GM06990 (cell line): ENCODE results near the gene PRXL2A.
A peak's percentile ranks its signal among the peaks of the same experiment; 100 is the strongest.

Source experiments
- DNase-seq: peaks from one replicate; pipeline ENCODE4 v3.0.0-alpha.2; 2011; ENCODE audit not compliant: insufficient read length; ENCODE audit errors: extremely low read depth
- H3K27me3 ChIP-seq: replicated peaks from 2 replicates; pipeline ENCODE4 v1.6.0; 2011; ENCODE audit warnings: low read length; ENCODE audit not compliant: control insufficient read depth, insufficient read depth
- H3K36me3 ChIP-seq: 2 replicates; pipeline ENCODE4 v1.5.1; 2011; ENCODE audit warnings: low read length; ENCODE audit not compliant: control insufficient read depth, insufficient read depth
- H3K4me3 ChIP-seq: replicated peaks from 2 replicates; pipeline ENCODE4 v1.5.1; 2011; ENCODE audit warnings: low read depth, mild to moderate bottlenecking, control low read depth, low read length
- TF ChIP-seq, protein P1 (sequence below): IDR thresholded peaks from 2 replicates; pipeline ENCODE4 v1.5.1; 2011; ENCODE audit warnings: low read length, control low read depth, mild to moderate bottlenecking, inconsistent platforms; ENCODE audit not compliant: insufficient read depth, poor library complexity, severe bottlenecking

PRXL2A gene

DNA sequence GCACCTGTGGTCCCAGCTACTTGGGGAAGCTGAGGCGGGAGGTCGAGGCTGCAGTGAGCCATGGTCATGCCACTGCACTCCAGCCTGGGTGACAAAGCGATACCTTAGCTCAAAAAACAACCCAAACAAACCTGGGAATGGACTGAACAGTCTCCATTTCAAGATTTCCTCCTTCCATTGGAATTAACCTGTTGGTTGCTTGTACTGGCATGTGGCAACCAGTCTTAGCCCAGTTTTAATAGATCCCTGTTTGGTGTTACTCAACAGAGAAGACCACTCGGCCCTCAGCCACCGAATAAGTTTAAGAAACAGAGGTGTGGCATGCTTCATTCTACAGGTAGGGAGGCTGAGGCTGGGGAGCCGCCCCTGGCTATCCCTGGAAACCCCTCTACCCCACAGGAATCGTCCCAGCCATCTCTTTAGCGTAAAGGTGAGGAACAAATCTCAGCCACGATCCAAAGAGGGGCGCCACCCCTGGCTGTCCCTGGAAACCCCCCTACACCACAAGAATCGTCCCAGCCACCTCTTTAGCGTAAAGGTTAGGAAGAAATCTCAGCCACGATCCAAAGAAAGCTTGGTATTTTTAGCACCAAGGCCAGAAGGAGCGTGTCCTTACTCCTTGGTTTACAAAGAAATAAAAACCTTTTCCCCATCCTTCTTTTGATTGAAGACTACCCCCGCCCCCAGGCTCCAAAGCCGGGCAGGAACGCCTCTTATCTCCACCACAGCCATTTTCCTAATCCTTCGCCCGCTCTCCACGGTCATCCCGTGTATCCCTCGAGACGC lies 44.9 kb downstream of the PRXL2A start:
- TF ChIP-seq, protein P1, sequence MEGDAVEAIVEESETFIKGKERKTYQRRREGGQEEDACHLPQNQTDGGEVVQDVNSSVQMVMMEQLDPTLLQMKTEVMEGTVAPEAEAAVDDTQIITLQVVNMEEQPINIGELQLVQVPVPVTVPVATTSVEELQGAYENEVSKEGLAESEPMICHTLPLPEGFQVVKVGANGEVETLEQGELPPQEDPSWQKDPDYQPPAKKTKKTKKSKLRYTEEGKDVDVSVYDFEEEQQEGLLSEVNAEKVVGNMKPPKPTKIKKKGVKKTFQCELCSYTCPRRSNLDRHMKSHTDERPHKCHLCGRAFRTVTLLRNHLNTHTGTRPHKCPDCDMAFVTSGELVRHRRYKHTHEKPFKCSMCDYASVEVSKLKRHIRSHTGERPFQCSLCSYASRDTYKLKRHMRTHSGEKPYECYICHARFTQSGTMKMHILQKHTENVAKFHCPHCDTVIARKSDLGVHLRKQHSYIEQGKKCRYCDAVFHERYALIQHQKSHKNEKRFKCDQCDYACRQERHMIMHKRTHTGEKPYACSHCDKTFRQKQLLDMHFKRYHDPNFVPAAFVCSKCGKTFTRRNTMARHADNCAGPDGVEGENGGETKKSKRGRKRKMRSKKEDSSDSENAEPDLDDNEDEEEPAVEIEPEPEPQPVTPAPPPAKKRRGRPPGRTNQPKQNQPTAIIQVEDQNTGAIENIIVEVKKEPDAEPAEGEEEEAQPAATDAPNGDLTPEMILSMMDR: peak; percentile 12
- H3K27me3 ChIP-seq: no peaks in the 10 kb centered on the region
- H3K4me3 ChIP-seq: peak overlapping the region; percentile 49
- DNase-seq: no peak
- no peaks in the 10 kb centered on the region for H3K36me3 ChIP-seq

DNA sequence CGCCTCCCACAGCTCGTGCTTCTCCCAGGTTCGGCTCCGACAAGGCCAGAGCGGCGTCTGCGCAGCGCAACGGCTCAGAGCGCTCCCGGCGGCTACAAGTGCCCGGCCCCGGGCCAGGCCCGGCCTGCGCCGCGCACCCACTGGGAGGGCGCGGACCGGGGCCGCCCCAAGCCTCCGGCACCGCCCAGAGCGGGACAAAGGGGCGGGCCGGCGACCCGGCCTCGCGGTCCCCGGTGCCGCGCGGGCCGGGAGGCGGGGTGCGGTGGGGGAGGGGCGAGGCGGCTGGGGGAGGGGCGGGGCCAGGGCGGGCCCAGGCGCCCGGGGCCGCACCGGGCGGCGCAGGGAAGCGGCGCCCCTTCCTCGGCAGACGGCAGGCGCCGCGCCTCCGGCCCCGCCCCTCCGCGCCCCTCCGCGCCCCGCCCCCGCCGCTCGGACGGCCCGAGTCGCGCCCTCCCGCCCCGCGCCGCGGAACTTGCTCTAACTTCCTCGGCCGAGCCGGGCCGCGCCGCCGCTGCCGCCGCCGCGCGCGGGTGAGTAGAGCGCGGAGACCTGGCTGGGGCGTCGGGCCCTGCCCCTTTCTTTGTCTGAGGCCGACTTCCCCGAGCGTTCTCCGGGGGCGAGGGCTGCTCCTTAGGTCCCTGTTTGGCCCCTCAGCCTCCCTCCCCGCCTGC lies 45.6 kb downstream of the PRXL2A start, which contains the start of gene TSPAN14:
Gene TSPAN14 (plus strand): TSS at position 469 of the 671 bp plus-strand sequence. CDS start 34,924 bp downstream, outside the sequence.
- H3K4me3 ChIP-seq: peak within 1 kb of the TSS; percentile 88

DNA sequence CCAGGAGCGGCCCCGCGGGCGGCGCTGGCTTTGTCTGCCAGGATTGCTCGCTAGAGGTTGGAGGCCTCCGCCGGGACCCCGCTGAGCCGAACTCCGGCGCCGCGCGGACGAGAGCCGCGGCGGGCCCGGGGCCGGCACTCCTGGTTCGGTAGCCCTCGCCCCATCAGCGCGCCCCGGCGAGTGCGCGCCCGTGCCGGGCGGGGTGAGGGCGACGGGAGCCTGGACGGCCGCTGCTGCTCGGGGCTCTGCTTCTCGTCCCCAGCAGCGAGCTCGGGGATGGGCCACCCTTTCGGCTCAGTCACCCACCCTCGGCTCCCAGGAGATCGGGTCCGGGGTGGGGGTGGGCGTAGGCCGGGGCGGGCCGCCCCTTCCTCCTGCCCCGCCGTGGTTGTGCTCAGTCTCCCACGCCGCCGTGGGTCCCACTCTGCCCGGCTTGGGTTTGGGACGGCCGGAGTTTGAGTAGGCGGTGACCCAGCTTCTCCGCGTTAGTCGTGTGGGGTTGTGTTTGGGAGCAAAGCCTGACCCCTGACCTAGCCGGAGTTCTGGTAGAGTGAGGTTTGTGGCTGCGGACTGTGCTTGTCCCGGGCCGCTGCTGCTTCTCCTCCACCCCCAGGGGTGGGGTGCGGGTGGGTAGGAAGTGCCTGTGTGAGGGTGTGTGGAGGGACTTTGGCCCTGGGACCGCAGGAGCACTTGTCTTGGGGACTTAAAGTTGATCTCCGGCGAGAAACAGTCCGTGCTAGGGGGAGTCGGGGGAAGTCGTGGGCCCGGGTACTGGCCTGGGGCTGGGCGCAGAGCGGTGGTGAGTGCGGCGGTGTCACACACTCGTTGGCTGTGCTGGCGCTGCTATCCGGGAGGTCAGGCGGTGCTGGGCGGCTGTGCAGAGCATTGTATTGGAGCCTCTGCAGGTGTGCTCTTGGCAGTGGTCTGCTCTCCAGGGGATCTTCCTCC lies 46.4 kb downstream of the PRXL2A start:
- DNase-seq: peak; percentile 62
- Histone ChIP-seq H3K4me3 (peak overlapping the region; percentile 88), H3K36me3 (peaks cover 3% of the 10 kb centered on the region; the same call in 1 of the 2 replicates), H3K27me3 (no peaks in the 10 kb centered on the region)
- TF ChIP-seq, protein P1: no peak

More for the DNA sequence above, 45.6 kb downstream of the PRXL2A start, which contains the start of gene TSPAN14:
- DNase-seq: peak; percentile 83
- TF ChIP-seq, protein P1: no peak
- H3K36me3 ChIP-seq: no peaks in the 10 kb centered on the region
- H3K27me3 ChIP-seq: no peaks in the 10 kb centered on the region

DNA sequence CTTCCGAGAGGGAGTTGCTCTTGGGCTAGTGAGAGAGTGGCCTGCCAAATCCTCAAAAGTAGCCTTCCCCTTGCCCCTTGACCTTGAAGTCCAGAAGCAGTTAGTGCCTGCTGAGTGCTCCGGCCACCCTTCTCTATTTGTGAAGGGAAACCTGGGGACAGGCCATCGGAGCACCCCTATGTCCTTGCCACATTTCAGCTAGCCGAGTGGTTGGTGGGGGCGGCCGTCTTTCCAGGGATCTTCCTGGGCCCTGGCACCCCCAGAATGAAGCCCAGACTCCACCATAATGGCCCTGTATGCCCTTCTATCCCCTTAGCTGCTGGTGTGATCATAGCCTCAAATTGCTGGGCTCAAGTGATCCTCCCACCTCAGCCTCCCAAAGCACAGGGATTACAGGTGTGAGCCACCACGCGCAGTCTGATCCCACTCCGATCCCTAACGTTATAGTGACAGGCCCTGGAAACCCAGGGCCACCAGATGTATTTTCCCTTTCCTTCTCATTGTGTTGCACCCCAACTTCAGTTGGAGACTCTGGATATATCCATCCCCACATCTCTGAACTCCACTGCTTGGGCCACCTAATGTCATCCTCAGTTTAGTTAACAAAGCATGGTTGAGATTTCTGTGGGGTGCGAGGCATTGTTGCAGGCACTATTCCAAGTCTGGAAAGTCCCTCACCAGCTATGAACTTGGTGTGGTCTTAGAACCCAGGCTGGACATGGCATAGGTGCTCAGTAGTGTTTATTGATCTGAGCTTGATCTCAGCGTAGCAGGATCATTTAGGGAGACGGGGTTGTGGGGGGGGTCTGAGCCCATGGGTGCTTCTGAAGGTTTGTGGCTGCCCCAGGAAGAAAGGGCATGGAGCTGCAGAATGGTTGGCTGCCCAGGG lies 47.4 kb downstream of the PRXL2A start:
- peaks cover 4% of the 10 kb centered on the region; the same call in 1 of the 2 replicates for H3K36me3 ChIP-seq
- no peaks in the 10 kb centered on the region for H3K27me3 ChIP-seq
- TF ChIP-seq, protein P1: no peak
- DNase-seq: no peak
- peak overlapping the region; percentile 88 for H3K4me3 ChIP-seq
